Adipose tissue (tissue), 3 donors: ENCODE data around the gene PDSS1. TPM values are rescaled to one million over a fixed set of nuclear protein-coding genes. Genes with fewer than 3 reads are reported as not detected.

Source experiments
- H3K27ac ChIP-seq: one replicate; pipeline ENCODE4 v1.5.1; 2013; ENCODE audit warnings: low read depth, low read length
- WGBS, 3 donors: extraction: QIAGEN DNeasy Blood & Tissue Kit; methylation state at CpG; one replicate each; pipeline ENCODE4 v1.1.7; 2013; 5-methylcytosine and 5-hydroxymethylcytosine counted together
- polyA plus RNA-seq, 3 donors: library from polyadenylated mRNA; stranded (reverse); fragments of 200-250 nt; gene quantifications; one replicate each; pipeline ENCODE4 v1.2.3, GENCODE V29; 2013
- donor health status: healthy with polysubstance abuse.
- donor health status: Bipolar disorder and iron deficiency.
- donor health status: healthy.

The PDSS1 gene
- polyA plus RNA-seq, 3 donors: 3.2 to 7.0 (median 5.7) TPM

DNA sequence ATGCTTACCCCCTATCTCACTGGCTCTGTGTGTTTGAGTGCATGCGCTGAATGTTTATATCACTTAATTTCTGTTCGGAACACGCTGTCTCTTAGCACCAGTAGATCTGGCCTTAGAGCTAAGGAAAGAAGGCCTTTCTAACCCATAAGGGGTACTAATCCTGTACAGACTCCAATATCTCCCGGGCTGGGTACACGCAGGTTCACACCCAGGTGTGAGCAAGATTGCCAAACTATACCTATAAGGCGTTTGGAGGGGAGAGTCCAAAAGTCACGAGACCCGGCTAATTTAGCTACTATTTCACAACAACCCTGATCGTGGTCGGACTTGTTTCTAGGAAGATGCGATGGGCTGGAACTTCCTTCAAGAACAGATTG is 727 bp upstream of the PDSS1 start:
- H3K27ac ChIP-seq: no peak overlapping the region
- WGBS, 3 donors: 21 to 24% (median 22%) methylated on average over 11 of the region's 11 CpGs

DNA sequence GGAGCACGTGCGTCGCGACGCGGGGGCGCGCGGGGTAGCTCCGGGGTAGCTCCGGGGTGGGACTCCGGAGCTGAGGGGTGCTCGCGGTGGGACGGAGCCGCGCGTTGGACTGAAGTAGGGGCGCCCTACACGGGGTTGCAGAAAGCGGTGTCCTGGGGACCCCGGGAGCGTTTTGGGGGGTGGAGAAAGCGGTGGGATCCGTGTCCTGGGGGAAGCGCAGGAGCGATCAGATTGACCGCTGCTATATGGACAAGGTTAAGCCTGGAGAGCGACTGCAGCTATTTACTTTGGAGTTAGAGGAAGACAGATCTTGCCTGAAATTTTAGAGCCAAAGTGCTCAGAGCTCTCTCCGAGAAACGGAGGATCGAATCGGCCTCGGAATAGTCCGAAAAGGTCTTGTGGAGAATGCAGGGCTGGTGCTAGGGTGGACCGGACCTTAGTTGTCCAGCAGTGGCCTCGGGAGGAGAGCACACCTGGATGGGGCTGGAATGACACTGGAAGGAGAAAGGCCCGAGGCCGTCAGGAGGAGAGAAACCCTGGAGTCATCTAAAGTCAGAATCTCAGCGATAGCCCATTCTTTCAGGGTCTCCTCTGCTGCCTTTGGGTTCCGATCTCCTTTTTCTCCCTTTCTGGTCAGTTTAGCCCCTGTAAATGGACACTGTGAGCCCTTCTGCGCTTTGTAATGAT is 564 bp downstream of the PDSS1 start:
- H3K27ac ChIP-seq: no peak overlapping the region
- WGBS, 3 donors: 1 to 3% (median 2%) methylated on average over 40 to 42 of the region's 42 CpGs

GRCh38 chr10:26698909-26699308 is 1.4 kb downstream of the PDSS1 start:
- no peak overlapping the region for H3K27ac ChIP-seq
- 74 to 88% (median 77%) methylated on average over 2 of the region's 2 CpGs for WGBS, 3 donors

GRCh38 chr10:26699631-26700030 is 2.1 kb downstream of the PDSS1 start:
- 95 to 98% (median 95%) methylated on average over 7 of the region's 7 CpGs for WGBS, 3 donors

DNA sequence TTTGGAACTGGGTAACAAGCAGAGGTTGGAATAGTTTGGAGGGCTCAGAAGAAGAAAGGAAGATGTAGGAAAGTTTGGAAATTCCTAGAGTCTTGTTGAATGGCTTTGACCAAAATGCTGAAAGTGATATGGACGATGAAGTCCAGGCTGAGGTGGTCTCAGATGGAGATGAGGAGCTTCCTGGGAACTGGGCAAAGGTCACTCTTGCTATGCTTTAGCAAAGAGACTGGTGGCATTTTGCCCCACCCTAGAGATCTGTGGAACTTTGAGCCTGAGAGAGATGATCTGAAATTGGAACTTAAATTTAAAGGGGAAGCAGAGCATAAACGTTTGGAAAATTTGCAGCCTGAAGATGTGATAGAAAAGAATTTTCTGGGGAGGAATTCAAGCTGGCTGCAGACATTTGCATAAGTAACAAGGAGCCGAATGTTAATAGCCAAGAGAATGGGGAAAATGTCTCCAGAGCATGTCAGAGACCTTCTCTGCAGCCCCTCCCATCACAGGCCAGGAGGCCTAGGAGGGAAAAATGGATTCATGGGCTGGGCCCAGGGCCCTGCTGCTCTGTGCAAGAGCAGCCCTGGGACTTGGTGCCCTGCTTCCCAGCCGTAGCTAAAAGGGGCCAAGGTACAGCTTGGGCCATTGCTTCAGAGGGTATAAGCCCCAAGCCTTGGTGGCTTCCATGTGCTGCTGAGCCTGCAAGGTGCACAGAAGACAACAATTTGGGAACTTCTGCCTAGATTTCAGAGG is 3.6 kb downstream of the PDSS1 start:
- no peak overlapping the region for H3K27ac ChIP-seq
- WGBS, 3 donors: 60 to 76% (median 76%) methylated on average over 4 of the region's 4 CpGs

More at GRCh38 chr10:26699631-26700030, 2.1 kb downstream of the PDSS1 start:
- no peak overlapping the region for H3K27ac ChIP-seq

- WGBS, 3 donors: 85 to 96% (median 95%) methylated on average over 4 of the region's 4 CpGs
- no peak overlapping the region for H3K27ac ChIP-seq
Observed at GRCh38 chr10:26703096-26703495, 5.6 kb downstream of the PDSS1 start.

DNA sequence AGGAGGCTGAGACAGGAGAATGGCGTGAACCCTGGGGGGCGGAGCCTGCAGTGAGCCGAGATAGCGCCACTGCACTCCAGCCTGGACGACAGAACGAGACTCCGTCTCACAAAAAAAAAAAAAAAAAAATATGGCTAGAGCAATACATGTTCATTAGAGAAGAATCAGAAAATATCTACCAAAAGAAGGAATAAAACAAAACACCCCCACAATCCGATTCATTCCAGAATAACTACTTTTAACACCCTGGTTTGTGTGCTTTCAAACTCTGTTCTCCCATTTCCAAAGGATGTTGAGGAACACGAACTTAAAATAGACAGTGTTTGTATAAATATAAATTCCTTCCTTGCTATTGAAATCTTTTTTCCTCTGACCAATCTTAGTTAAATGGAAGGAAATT is 6.5 kb downstream of the PDSS1 start:
- no peak overlapping the region for H3K27ac ChIP-seq
- WGBS, 3 donors: 86 to 94% (median 89%) methylated on average over 9 of the region's 9 CpGs

DNA sequence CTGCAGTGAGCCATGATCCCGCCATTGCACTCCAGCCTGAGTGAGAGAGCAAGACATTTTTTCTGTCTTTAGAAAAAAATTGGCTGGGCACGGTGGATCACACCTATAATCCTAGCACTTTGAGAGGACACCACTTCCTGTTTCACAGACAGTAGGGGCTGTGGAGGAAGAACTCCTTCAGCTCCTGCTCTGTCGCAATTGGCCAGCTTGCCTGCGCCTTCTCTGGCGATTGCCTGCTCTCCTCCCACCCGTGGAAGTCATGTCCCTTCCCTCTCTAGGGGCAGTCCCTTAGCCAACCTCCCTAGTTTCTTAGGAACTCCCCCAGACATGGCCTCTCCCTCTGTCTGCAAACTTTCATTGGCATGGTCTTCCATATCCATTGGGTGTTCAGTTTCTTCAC is 8.7 kb downstream of the PDSS1 start:
- no peak overlapping the region for H3K27ac ChIP-seq
- WGBS, 3 donors: 55 to 87% (median 74%) methylated on average over 6 of the region's 6 CpGs

GRCh38 chr10:26706936-26707335 is 9.4 kb downstream of the PDSS1 start:
- 77 to 87% (median 83%) methylated on average over 10 of the region's 10 CpGs for WGBS, 3 donors
- H3K27ac ChIP-seq: no peak overlapping the region

GRCh38 chr10:26711324-26711723 is 13.8 kb downstream of the PDSS1 start:
- no peak overlapping the region for H3K27ac ChIP-seq
- WGBS, 3 donors: 89 to 98% (median 95%) methylated on average over 5 of the region's 5 CpGs

DNA sequence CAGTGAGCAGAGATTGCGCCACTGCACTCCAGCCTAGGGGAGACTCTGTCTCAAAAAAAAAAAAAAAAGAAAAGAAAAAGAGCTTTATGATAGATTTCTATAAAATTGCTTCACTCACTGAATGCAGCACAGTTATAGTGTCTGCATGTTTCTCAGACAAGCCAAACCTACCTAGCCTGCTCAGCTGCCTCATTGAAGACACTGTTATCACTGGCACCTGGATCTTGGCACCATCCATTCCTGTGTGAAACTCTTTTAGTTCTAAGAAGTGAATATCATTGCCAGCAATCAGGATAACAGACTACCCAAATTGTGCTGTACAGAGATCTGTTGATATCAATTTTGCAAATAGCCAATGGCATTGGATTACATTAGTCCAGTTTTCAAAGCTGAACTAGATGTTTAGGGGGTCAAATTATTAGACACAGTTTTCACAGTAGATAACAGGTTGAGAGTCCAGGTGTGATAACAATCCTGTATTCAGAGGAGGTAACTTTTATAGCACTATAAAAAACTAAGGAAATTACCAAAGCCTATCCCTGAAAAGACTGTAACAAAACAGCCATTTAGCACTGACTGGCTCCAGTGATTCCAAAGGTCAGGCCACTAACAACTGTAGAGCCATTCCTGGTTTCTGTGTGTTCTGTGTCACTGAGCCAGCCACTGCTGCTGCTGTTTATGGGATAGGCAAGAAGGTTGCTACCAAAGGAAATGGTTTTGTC is 17.1 kb downstream of the PDSS1 start:
- H3K27ac ChIP-seq: no peak overlapping the region
- WGBS, 3 donors: 97 to 100% (median 100%) methylated on average over 1 of the region's 1 CpG

DNA sequence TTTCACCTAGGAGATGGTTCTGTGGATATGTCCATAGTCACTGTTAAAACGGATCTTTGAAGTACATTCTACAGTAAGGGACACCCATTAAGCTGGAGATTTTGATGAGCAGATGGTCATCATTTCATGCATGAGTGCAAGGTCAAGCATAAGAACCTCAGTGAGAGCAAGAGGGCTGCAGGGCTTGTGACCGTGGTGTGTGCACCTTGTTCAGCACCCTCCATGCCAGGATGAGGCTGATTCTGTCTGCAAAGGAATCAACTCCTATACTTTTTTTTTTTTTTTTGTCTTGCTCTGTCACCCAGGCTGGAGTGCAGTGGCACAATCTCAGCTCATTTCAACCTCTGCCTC is 17.6 kb downstream of the PDSS1 start:
- no peak overlapping the region for H3K27ac ChIP-seq
- WGBS, 3 donors: 85 to 94% (median 86%) methylated on average over 2 of the region's 2 CpGs

DNA sequence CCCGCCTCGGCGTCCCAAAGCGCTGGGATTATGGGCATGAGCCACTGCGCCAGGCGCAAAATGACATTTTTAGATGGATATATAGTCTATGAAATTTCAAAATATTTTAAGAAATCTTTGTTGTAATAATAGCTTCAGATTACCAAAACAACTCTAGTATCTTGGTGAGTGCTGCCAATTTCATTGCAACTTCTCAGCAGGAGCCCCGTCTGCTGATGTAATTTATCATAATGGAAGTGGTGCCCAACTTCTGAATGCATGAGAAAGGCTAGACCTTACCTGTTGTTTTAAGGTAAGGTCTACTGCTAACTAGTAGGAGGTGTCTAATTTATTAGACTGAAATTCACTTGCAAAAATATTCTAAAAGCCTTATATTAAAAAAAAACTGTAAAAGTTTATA is 20.0 kb downstream of the PDSS1 start:
- no peak overlapping the region for H3K27ac ChIP-seq
- 73 to 86% (median 81%) methylated on average over 7 of the region's 7 CpGs for WGBS, 3 donors

- no peak overlapping the region for H3K27ac ChIP-seq
- WGBS, 3 donors: 90 to 92% (median 91%) methylated on average over 7 of the region's 7 CpGs
Observed at GRCh38 chr10:26721561-26721960, 24.1 kb downstream of the PDSS1 start.

DNA sequence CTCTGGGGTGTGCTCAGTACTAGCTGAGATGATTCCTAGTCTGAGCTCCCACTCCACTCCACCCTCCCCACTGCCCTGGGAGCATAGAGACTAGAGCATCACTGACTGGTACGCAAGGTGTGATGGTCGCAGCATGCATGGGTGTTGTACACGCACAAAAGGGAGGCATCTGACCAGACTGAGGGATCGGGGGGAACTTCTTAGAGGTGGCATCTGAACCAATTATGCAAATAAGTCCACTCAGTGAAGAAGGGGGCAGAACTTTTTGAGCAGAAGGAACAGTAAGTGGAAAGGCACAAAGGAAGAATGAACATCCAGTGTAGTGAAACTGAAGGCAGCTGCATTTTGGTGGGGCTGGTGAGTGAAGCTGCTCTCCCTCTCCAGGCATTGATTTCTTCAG is 25.5 kb downstream of the PDSS1 start:
- H3K27ac ChIP-seq: no peak overlapping the region
- 84 to 95% (median 91%) methylated on average over 4 of the region's 4 CpGs for WGBS, 3 donors

- 53 to 61% (median 59%) methylated on average over 8 of the region's 8 CpGs for WGBS, 3 donors
- no peak overlapping the region for H3K27ac ChIP-seq
Observed at GRCh38 chr10:26725837-26726727, 28.6 kb downstream of the PDSS1 start.

DNA sequence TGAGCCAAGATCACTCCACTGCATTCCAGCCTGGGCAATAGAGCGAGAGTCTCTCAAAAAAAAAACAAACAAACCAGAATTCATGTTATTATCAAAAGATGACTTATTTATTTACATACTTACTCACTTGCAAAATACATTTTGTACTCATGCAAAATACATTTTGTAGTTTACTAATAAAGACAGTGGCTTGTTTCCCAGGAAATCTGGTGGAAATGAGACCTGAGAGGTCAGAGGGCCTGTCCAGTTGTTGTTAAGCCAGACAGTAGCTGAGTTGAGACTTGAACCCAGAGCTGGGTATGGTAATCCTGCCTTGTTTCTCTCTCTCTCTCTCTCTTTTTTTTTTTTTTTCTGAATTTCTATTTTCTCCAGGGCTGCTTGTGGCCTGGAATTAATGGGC is 29.5 kb downstream of the PDSS1 start:
- no peak overlapping the region for H3K27ac ChIP-seq
- 100% methylated on average over 1 of the region's 1 CpG for WGBS, 3 donors

GRCh38 chr10:26728957-26729356 is 31.5 kb downstream of the PDSS1 start:
- 90 to 94% (median 94%) methylated on average over 7 of the region's 7 CpGs for WGBS, 3 donors

DNA sequence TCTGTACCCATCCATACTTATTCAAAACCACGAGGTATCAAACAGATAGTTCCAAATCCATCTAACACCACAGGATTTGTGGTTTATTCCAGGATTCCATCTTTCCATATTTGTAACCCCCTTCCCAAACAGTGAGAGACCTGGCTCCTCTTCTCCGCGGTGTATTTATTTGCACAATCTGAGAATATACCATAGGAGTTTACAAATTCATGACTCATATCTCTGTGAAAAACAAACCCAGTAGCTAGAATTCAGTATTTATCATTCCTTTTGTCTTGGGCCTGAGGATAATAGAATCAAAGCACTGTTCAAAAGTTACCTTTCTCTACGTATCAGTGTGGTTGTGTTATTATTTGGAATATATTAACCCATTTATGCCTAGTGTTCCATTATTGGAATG is 31.9 kb downstream of the PDSS1 start:
- 81 to 93% (median 82%) methylated on average over 4 of the region's 4 CpGs for WGBS, 3 donors
- H3K27ac ChIP-seq: no peak overlapping the region

More at GRCh38 chr10:26728957-26729356, 31.5 kb downstream of the PDSS1 start:
- no peak overlapping the region for H3K27ac ChIP-seq
